Stimulated activated naive CD8-positive, alpha-beta T cell treated with anti-CD3 and anti-CD28 coated beads, Interleukin-15, Interleukin-2, amounts not matched to agents 100 U/mL and 50 U/mL, for 24 hours (primary cell): ENCODE data around the gene CPXM2.

Experiments used
- ATAC-seq: fragments of 150-1000 bp; cut with Tn5 transposase; one replicate; pipeline ENCODE4 v1.10.0; 2021
- DNase-seq: peaks from one replicate; pipeline ENCODE4 v3.0.0; 2021

CPXM2 gene

DNA sequence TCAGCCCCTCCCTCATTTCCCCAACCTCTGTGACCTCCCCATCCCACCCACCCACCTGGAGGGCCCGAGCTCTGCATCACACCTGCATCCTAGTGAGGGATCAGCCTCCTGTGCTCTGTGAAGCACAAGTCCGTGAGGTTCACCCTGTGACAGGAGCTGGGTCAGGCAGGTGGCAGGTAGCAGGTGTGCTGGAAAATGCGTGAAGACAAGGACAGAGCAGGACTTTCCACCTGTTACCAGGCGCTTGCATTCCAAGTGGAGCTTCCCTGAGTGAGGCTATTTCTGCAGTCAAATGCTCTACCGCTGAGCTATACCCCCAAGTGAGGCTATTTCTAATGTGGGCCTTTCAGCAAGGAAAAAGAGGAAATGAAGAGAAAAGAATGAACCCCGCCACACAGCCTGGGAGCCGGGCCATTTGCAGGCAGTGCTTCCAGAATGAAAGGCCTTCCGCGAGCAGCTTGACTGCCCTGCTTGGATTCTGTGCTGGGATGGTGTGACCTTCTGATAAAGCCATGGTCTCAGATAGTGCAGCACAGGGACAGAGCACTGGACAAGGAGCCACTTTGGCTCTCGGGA lies 13.3 kb upstream of the CPXM2 start:
- no peak for ATAC-seq
- DNase-seq: no peak

DNA sequence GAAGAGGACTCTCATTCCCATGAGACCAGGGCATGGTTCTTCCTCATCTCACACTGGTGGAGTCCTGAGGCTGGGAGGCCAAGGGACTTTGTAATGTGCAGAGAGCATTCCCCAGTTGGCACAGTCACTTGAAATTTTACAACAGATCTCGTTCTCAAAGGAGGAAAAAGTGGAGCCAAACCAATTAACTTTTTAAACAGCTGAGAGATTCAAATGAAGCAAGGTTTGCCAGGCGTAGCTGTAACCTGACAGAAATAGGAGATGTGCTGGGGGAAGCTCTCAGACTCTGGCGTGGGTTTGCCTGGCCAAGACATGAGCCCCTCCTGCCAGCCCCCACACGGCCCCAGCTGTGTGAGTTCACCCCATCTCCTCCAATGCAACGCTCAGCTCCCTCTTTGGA lies 12.0 kb upstream of the CPXM2 start:
- no peak for DNase-seq
- no peak for ATAC-seq

DNA sequence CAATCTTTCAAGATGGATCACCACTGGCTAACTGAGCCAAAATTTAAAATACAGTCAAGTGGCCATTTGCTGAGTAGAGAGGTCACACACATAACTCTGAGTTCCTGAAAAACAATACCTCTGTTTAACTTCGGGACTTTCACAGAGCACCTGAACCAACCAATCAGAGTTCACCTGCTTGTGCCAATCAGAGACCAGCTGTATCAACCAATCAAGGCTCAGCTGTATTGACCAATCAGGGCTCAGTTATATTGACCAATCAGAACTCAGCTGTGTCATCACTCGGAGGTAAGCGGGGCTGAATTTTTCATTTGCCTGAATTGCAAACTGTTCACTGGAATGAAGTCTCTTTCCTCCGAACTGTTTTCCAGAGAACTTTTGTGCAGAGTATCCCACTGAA lies 10.0 kb upstream of the CPXM2 start:
- ATAC-seq (no peak), DNase-seq (no peak)

DNA sequence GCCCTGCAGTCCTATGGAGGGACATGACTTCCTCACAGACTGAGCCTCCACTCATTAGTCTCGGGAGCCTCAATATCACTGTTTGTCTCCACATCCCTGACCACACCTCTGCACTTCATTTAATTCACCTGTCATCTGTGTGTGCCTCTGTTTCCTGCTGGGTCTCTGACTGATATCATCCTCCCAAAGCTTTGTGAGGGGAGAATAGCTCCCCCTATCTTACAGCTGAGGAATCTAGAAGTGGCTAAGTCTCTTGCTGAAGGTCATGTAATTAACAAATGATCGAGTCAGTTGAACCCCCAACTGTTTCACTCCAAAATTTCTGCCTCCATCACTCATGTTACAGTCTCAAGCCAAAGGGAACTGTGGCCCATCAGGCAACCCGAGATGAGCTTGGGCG lies 5.5 kb upstream of the CPXM2 start:
- no peak for ATAC-seq
- no peak for DNase-seq

DNA sequence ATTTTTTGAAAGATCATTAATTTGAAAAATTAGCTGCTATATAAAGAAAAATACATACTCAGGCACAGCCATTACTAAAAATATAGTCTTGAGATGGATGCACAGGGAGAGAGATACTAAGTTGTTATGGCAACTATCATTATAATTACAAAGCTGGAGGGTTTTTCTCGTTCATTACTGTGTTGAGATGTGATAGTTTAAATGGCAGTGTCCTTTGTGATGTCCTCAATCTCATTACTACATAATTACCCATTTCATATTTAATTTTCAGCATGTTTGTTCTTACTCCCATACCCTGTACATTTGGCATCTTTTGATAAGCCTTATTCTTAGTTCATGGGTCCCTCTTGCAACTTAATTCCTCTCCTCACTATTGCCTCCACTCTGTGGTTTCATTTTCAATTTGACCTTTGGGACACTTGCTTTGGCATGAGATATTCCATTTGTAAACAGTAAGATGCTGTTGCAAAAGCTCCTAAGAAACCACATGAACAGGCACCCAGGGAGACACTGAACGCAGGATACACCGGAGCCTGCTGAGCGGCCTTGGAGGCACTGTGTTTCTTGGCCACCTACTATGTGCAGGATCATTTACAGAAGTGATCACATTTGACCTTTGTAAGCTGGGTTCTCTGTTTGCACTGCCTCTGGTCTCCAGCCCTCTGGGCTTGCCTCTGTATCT lies 4.8 kb upstream of the CPXM2 start:
- DNase-seq (no peak), ATAC-seq (no peak)

DNA sequence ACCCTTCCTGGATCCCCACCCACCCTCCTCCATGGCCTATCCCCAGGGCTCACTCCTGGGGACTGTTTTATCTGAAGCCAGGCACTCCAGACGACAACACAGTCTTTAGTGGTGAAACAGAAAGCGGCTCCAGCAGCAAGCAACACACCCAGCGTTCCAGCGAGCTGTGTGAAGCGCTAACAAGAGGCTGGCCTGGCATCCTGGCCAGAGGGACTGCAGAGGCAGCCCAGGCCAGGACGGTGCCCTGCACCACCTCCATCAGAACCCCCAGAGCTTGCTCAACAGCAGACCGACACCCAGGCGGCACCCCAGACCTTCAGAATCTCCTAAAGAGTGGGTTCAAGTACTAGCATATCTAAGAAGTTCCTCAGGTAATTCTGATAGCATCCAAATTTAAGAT lies 2.0 kb upstream of the CPXM2 start:
- ATAC-seq: no peak
- no peak for DNase-seq

DNA sequence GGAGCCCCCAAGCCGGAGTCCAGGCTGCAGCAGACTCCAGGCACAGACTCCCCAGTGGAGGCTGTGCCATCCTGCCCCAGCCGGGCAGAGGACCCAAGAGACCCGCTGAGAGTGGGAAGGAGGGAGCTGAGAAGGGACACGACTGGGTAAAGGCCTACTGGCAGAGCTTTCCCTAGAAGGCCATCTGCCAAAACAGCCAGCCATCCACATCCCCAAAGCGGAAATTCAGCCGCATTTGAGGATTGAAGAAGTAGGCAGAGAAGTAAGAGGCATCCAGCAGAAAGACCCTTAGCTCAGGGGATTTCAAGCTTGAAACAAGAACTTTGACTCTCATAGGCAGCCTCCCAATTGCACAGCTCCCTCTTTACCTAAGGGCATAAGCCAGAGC lies 857 bp downstream of the CPXM2 start:
- no peak for DNase-seq
- no peak for ATAC-seq

DNA sequence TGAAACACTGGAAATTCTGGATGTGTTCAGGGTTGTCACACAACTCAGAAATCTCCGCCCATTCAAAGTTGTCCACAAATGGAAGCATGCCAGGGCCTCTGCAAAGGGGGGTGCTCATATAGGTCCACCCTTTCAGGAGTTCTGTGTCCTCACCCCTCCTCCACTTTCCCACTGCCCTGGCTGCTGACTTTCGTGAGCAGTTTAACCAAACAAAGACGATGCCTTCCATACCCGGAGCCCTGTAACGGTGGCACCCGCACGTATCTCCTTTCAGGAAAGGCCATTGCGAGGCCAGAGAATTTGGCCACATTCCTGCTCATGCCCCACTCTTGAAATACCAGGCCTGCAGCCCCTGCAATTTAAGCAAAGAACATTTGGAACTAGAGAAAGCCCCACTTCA lies 1.4 kb downstream of the CPXM2 start:
- no peak for DNase-seq
- no peak for ATAC-seq

DNA sequence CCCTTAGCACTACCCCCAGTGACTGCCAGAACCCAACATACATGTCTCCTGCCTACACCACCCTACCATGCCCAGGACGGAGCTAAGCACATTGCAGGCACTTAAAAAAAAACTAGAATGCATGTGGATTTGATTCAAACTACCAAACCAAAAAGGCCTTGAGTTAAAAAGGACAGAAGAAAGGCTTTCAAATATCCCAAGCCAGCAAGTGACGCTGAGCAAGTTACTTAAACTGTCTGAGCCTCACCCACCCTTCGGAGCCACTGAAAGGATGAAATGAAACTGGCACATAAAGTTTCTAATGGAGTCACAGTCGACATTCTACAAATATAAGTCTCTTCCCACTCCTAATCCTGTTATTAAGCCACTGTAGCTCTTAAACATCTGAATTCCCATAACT lies 1.8 kb downstream of the CPXM2 start:
- no peak for DNase-seq
- ATAC-seq: no peak

DNA sequence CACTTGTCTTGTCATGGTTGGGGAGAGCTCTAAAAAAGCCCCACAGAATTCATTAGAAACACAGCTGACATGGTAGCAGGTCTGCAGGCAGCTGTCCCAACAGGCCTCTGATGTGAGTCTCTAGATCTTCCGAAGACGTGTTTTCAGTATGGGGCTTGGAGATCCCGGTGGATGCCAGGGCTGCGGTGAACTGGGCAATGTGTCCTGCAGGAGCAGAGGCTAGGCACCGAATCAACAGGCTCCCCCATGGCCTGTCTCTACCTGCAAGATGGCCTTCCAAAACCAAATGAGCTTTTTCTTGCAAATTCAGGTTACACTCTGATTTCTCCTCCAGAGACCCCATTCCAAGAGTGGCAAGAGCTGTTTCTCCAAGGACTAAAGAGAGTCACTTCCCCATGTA lies 2.9 kb downstream of the CPXM2 start:
- ATAC-seq (no peak), DNase-seq (no peak)

DNA sequence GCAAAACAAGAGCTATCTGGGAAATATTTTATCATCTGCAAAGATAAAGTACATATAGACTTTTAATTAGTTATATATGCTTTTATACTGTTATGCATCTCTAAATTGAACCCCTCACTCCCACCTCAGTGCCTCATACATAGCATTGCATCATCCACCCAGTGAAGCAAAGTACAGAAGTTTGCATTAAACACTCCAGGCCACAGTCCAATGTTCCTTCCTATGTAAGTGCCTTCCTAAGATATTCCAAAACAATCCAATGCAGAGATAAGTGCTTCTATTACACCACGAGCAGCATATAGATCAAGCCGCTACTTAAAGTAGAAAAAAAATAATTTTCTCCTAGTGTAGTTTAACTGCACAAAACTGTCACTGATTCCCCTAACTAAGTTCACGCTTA lies 3.4 kb downstream of the CPXM2 start:
- DNase-seq: no peak
- no peak for ATAC-seq

DNA sequence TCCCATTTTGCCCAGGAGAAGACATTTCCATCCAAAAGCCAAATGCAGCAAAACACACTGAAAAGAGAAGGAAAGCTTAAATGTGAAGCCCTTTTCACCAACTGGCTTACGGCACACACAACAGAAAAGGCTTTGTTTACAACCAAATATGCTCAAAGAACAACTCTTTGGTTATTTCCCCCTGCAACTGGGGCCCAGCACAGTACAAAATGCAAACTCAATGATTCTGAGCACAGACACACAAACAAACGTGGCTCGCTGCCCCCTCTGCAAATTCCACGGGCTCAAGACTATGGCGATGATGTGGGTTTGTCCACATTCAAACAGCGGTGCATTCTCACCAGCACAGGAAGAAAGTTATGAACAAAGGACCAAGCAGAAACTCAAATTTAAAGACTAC lies 5.3 kb downstream of the CPXM2 start:
- no peak for DNase-seq
- no peak for ATAC-seq

DNA sequence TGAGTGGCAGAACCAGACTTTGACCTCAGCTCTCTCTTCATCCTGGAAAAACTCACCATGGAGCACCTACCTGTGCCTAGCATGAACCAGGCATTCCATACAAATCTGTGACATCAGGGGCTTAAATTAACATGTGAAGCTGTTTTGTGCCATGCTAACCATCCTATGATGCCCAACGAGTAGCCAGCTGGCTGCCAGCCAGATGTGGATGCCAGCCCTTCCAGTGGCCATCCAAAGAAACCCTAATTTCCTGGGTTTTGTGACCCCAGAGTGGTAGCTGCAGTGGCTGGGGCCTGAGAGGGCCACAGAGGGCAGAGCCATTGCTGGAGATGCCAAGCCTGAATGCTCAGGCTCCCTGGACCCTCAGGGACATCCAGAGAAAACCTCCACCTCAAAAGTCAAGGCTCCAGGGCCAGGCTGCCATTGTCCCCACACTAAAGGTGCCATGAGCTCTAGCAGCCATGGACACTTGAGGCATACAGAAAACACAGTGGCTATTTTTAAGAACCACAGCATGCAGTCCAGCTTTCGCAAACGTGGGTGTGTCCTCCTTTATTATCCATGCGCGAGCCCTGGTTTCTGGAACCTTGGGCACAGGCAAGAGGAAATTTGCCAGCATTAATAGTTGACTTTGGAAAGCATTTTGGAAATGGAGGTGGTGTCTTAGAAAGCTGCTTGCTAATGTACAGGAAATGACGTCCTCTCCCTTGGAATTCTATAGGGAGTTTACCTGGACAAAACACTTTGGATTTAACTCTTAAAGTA lies 6.0 kb downstream of the CPXM2 start:
- DNase-seq: no peak
- no peak for ATAC-seq

DNA sequence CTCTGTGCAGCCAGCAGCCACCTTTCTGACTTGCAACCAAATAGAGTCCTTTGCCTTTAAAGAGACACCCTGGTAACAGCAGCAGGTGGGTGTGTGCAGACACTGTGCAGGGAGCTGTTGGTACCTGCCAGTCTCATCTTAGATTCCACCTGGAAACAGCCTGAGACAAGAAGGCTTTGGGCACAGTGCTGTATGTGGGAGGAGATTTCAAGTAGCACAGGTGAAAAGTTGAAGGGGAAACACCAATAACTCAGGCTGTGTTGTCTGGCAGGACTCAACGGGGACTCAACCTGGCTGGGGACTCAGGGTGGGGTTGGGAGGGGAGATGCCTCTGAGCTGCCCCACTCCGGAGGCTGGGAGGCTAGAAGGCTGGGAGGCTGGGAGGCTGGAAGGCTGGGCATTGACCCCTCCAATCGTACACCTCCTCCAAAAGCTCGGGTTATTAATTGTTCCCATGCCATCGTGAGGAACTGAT lies 6.7 kb downstream of the CPXM2 start:
- no peak for ATAC-seq
- DNase-seq: no peak

DNA sequence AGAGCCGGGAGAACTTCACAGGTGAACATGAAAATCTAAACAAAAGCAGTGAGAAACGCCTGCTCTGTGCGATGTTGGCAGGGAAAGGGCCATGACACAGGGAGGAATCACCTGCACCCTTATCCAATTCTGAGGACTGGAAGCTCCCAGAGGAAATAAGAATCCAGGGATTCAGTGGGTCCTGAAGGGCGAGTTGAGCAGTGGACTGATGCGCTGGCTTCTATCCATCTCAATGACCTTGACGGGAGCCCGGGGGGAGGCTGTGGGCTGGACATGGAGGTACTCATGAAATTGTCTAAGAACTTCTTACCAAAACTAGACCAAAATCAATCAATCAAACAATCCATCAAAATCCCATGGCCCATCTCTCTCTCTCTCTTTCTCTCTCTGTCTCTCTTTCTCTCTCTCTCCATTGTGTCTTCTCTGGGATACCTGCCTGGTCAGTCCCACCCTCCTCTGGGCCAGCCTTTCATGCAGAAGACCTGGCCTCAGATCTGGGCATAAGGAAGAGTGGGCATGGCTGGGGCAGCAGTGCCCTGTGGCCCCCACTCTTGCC lies 7.2 kb downstream of the CPXM2 start:
- DNase-seq (no peak), ATAC-seq (no peak)

DNA sequence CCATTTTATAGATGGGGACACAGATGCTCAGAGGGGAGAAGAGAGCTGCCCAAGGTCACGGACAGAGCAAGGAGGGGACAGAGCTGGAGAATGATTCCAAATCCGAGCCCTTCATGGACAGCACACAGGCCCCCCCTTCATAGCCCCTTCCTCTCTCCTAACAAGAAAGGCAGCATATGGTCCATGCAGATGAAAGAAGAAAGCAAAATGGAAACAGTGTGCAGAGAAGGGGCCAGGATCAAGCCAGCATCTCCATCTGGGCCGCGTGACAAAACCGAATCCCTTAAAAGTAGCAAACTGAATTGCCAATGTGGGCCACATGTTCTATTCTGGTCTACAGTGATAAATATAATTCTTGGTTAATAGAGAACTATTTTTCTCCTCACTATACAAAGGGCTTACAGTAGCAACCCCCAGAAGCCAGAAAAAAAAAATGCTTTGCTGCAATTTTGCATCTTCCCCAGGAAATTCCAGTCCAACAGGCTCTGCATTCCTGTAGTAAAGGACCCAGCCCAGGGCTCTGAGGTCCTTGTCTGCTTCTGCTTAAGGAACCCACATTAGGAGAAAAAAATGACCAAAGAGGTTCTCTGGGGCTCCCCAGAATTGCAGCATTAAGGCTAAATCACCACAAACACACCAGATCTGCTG lies 7.8 kb downstream of the CPXM2 start:
- no peak for DNase-seq
- no peak for ATAC-seq

DNA sequence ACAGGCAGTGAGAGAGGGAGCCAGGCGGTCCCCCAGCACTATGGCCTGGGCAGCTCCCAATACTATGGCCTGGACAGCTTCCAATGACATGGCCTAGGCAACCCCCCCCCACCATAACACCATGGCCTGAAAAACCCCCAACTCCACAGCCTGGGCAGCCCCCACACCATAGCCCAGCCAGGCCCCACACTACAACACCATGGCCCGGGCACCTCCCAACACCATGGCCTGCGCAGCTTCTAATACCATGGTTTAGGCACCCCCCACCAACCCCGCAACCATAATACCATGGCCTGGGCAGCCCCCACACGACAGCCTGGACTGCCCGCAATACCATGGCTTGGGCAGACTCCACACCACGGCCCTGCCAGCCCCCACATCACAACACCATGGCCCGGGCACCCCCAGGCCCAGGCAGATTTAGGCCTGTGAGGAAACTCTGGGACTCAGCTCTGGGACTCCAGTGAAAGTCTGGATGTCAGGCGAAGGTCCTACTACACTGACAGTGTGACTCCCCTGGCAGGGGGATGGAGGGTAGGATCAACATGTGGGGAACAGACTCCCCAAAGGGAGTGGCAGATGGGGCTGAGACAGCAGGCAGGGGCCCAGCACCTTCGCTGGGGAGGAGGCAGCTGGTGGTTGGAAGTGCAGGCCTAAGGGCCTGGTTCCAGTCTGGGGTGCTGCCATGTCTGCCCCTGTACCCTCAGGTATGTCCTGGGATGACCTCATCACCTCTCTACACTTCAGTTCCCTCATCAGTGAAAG lies 8.7 kb downstream of the CPXM2 start:
- no peak for ATAC-seq

DNA sequence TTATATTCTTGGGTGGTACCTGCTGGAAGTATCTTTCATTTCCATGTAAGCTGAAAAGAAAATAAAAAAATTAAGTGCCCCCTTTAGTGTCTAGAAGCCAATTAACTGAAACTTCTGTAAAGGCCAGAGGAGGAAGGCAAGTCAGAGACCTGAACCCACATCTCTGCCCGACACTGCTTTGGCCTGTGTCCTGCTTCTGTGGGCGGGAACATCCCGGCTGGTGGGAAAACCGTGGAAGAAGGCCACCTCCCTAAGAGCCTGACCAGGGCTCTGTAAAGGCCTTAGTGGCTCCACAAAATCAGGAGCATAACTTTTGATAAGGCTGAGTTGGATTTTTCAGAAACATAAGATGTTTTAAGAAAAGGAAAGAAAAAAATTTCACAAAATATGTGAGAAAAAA lies 9.4 kb downstream of the CPXM2 start:
- no peak for ATAC-seq
- DNase-seq: no peak

More for the DNA sequence above, 8.7 kb downstream of the CPXM2 start:
- DNase-seq: no peak

DNA sequence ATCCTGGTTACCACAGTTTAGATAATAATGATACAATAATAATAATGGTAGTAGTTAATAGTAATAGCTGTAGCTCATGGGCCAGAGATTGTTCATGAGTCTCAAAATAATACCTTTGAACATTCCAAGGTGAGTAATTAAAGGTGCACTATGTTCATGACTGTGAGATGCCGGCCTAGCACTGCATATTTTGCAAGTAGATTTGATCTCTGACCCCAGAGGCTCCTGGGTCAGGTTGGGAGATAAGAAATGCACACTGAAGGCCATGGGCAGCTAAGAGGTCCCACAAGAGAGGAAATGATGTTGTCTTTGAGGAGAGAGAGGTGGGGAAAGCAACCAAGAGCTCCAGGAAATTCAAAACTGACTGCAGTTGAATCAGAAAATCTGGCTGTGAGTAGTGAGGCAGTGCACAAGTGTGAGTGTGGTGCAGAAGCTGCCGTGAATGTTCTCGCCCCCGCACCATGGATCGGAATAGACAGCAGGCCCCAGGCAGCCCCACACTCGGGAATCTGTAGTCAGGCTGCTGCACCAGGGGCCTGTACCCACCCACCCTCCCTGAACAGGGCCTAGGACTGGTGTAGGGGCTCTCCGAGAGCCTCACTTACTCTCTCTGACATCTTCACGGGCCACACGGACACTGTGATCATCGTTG lies 11.9 kb downstream of the CPXM2 start:
- DNase-seq (no peak), ATAC-seq (no peak)

DNA sequence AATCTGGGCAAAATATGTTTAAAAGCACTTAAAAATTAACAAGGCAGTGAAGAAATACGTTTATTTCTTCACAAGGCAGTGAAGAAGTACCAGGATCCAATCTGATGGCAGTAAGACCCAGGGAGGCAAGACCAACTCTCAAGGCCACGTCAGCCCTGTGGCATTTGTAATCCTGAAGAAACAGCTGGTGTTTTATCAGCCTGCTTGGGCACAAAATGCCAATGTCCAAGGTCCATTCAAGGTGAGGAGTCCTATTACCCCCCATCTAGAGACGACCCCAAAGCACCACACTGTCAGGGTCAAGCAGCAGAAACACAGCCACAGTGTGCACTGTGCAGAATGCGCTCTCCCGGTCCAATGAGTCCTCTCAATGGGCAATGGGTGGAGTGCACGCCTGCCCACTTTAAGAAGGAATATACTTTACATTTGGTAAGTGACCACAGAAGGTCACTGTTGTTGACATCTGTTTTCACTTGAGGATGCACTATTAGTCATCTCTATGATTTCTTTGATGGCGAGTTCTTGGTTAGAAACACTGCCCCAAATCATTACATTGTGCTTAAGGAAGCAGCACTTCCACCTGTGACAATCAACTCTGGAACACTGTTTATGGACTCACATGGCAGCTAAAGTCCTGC lies 12.8 kb downstream of the CPXM2 start:
- DNase-seq (no peak), ATAC-seq (no peak)

DNA sequence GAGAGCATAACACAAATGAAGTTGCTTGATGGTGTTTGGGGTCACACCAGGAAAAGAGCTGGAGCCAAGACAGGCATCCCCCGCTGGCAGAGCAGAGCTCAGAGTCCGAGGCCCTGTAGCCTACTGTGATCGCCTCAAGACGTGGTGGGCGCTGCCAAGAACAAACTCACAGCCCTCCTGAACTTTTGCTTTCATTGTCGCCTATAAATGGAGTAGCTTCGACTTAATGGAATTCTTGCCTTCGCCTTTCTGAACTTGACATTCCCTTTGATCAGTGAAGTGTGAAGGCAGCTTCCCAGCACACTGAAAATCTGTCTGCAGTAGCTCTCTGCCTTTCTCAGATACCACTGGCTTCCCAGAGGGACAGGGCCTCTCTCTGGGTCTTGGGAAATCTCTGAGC lies 21.3 kb downstream of the CPXM2 start:
- DNase-seq (no peak), ATAC-seq (no peak)
